ENCODE results near the gene SCT.

GRCh38 chr11:637333-637592 lies 10.3 kb upstream of the SCT start:
- TF ChIP-seq CTCF (IDR thresholded peaks at IDR 0.05) (no peak), POLR2A (IDR thresholded peaks at IDR 0.05) (no peak)
